Fibroblast of the aortic adventitia (primary cell): ENCODE data around the gene SYT4. TPM values are rescaled to one million over a fixed set of nuclear protein-coding genes. Genes with fewer than 3 reads are reported as not detected.

Experiments
- DNase-seq: peaks from one replicate; pipeline ENCODE4 v3.0.0-alpha.2; 2010; ENCODE audit warnings: low read depth
- H3K4me3 ChIP-seq: 2 replicates; pipeline ENCODE4 v1.5.1; 2011; ENCODE audit warnings: low read depth, mild to moderate bottlenecking, control low read depth, low read length, moderate library complexity
- total RNA-seq: library from RNA; depleted of rRNA; stranded (reverse); fragments of >200 nt; gene quantifications from 2 replicates; pipeline ENCODE4 v1.2.3, GENCODE V29; 2012; ENCODE audit warnings: low replicate concordance
- TF ChIP-seq, protein P1 (sequence below): IDR thresholded peaks from 2 replicates; pipeline ENCODE4 v1.5.1; 2011; ENCODE audit warnings: mild to moderate bottlenecking, low read length, control low read depth, inconsistent platforms; ENCODE audit not compliant: insufficient read depth

Gene SYT4
- total RNA-seq, 1 donor = under 0.01 TPM

DNA sequence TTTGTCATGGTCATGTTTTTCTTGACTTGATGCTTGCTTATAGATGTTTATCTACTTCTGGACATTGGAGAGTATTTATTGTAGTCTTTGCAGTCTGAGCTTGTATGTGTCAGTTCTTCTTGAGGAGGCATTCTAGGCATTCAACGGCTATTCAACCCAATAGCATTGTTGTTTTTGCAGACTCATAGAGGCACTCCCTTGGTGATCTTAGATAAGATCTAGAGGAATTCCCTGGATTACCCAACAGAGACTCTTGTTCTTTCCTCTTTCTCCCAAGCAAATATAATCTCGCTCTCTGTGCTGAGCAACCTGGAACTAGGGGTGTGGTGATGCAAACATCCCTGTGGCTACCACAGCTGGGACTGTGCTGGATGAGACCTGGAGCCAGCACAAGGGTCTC lies 40.4 kb downstream of the SYT4 start:
- H3K4me3 ChIP-seq = no peak overlapping the region
- DNase-seq = peak; percentile 2
- TF ChIP-seq, protein P1, sequence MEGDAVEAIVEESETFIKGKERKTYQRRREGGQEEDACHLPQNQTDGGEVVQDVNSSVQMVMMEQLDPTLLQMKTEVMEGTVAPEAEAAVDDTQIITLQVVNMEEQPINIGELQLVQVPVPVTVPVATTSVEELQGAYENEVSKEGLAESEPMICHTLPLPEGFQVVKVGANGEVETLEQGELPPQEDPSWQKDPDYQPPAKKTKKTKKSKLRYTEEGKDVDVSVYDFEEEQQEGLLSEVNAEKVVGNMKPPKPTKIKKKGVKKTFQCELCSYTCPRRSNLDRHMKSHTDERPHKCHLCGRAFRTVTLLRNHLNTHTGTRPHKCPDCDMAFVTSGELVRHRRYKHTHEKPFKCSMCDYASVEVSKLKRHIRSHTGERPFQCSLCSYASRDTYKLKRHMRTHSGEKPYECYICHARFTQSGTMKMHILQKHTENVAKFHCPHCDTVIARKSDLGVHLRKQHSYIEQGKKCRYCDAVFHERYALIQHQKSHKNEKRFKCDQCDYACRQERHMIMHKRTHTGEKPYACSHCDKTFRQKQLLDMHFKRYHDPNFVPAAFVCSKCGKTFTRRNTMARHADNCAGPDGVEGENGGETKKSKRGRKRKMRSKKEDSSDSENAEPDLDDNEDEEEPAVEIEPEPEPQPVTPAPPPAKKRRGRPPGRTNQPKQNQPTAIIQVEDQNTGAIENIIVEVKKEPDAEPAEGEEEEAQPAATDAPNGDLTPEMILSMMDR = no peak

DNA sequence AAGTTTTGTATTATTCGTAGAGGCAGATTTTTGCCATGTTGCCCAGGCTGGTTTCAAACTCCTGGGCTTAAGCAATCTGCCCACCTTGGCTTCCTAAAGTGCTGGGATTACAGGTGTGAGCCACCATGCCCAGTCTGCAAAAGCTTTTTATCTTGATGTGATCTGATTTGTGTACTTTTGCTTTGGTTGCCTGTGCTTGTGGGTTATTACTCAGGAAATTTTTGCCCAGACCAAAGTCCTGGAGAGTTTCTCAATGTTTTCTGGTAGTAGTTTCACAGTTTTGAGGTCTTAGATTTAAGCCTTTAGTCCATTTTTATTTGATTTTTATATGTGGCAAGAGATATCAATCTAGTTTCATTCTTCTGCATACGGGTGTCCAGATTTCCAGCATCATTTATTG lies 42.4 kb downstream of the SYT4 start:
- no peak overlapping the region for H3K4me3 ChIP-seq
- TF ChIP-seq, protein P1 = no peak
- no peak for DNase-seq

DNA sequence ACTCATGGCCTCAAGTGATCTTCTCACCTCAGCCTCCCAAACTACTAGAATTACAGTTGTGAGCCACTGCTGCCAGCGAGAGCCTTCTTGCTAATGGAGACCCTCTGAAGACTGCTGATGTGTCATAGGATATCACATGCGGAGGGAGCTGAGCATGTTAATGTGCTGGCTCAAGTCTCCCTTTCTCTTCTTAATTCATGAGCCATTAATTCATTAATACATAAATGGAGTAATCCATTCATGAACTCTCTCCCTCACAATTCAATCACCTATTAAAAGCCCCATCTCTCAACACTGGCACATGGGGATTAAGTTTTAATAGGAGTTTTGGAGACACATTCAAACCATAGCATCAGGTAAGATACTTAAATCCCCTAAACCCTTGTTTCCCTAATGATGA lies 54.8 kb downstream of the SYT4 start:
- no peak overlapping the region for H3K4me3 ChIP-seq
- no peak for DNase-seq
- TF ChIP-seq, protein P1 = no peak

DNA sequence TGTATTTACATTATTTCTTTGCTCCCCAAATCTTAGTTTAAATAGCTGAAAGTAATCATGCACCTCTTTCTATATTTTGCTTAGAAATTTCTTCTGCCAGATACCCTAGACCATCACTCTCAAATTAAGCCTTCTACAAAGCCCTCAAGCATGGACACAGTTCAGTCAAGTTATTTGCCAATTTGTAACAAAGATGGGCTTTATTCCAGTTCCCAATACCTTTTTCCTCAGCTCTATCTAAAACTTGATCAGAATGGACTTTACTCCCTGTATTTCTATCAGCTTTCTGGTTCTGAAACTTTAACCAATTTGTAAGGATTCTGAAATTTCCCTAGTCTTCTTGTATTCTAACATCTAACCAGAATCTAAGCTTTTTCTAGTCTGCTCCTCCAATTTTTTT lies 56.6 kb downstream of the SYT4 start:
- TF ChIP-seq, protein P1 = no peak
- DNase-seq = no peak
- no peak overlapping the region for H3K4me3 ChIP-seq

Other genes with a start within 250 kb of the SYT4 start
- not detected in 2 replicates for gene RIT2, start 161.8 kb downstream of the SYT4 start, total RNA-seq